Measurements from ENCODE around the gene MYO1D. TPM values are rescaled to one million over a fixed set of nuclear protein-coding genes. Genes with fewer than 3 reads are reported as not detected.

MYO1D gene
- total RNA-seq, 1 donor from 2014 or later: 36.9 TPM

GRCh38 chr17:32461853-32462617, 414.9 kb downstream of the MYO1D start:
- peak; percentile 28 for DNase-seq (ENCODE audit: low spot score, unreplicated experiment)
- Mint-ChIP-seq H3K27ac (no peak overlapping the region), H3K4me1 (ENCODE audit: low read depth) (no peaks in the 10 kb centered on the region), H3K9me3 (ENCODE audit: low read depth) (no peaks in the 10 kb centered on the region), H3K27me3 (no peaks in the 10 kb centered on the region), H3K36me3 (ENCODE audit: insufficient read depth) (peaks cover 28% of the 10 kb centered on the region), H3K4me3 (ENCODE audit: low read depth) (no peak overlapping the region)
- TF ChIP-seq, protein P1, sequence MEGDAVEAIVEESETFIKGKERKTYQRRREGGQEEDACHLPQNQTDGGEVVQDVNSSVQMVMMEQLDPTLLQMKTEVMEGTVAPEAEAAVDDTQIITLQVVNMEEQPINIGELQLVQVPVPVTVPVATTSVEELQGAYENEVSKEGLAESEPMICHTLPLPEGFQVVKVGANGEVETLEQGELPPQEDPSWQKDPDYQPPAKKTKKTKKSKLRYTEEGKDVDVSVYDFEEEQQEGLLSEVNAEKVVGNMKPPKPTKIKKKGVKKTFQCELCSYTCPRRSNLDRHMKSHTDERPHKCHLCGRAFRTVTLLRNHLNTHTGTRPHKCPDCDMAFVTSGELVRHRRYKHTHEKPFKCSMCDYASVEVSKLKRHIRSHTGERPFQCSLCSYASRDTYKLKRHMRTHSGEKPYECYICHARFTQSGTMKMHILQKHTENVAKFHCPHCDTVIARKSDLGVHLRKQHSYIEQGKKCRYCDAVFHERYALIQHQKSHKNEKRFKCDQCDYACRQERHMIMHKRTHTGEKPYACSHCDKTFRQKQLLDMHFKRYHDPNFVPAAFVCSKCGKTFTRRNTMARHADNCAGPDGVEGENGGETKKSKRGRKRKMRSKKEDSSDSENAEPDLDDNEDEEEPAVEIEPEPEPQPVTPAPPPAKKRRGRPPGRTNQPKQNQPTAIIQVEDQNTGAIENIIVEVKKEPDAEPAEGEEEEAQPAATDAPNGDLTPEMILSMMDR (IDR thresholded peaks at IDR 0.05; ENCODE audit: unreplicated experiment): peak; percentile 67

GRCh38 chr17:32461498-32461852, 415.4 kb downstream of the MYO1D start:
- Mint-ChIP-seq H3K36me3 (ENCODE audit: insufficient read depth) (peaks cover 26% of the 10 kb centered on the region), H3K4me1 (ENCODE audit: low read depth) (no peaks in the 10 kb centered on the region), H3K27me3 (no peaks in the 10 kb centered on the region), H3K9me3 (ENCODE audit: low read depth) (no peaks in the 10 kb centered on the region), H3K4me3 (ENCODE audit: low read depth) (no peak overlapping the region), H3K27ac (no peak overlapping the region)
- TF ChIP-seq, protein P1 (IDR thresholded peaks at IDR 0.05; ENCODE audit: unreplicated experiment): no peak
- no peak for DNase-seq (ENCODE audit: low spot score, unreplicated experiment)

GRCh38 chr17:32460054-32460453, 416.9 kb downstream of the MYO1D start:
- H3K4me3 Mint-ChIP-seq (ENCODE audit: low read depth): no peak overlapping the region
- H3K36me3 Mint-ChIP-seq (ENCODE audit: insufficient read depth): peaks cover 28% of the 10 kb centered on the region
- no peaks in the 10 kb centered on the region for H3K4me1 Mint-ChIP-seq (ENCODE audit: low read depth)
- H3K27me3 Mint-ChIP-seq: no peaks in the 10 kb centered on the region
- DNase-seq (ENCODE audit: low spot score, unreplicated experiment): no peak
- H3K9me3 Mint-ChIP-seq (ENCODE audit: low read depth): no peaks in the 10 kb centered on the region
- TF ChIP-seq, protein P1 (IDR thresholded peaks at IDR 0.05; ENCODE audit: unreplicated experiment): no peak
- H3K27ac Mint-ChIP-seq: no peak overlapping the region

- H3K27me3 Mint-ChIP-seq: no peaks in the 10 kb centered on the region
- TF ChIP-seq, protein P1 (IDR thresholded peaks at IDR 0.05; ENCODE audit: unreplicated experiment): no peak
- no peaks in the 10 kb centered on the region for H3K9me3 Mint-ChIP-seq (ENCODE audit: low read depth)
- no peak overlapping the region for H3K4me3 Mint-ChIP-seq (ENCODE audit: low read depth)
- H3K36me3 Mint-ChIP-seq (ENCODE audit: insufficient read depth): peaks cover 37% of the 10 kb centered on the region
- H3K4me1 Mint-ChIP-seq (ENCODE audit: low read depth): no peaks in the 10 kb centered on the region
- no peak overlapping the region for H3K27ac Mint-ChIP-seq
- no peak for DNase-seq (ENCODE audit: low spot score, unreplicated experiment)
Measured at GRCh38 chr17:32458371-32458770, 418.6 kb downstream of the MYO1D start.

DNA sequence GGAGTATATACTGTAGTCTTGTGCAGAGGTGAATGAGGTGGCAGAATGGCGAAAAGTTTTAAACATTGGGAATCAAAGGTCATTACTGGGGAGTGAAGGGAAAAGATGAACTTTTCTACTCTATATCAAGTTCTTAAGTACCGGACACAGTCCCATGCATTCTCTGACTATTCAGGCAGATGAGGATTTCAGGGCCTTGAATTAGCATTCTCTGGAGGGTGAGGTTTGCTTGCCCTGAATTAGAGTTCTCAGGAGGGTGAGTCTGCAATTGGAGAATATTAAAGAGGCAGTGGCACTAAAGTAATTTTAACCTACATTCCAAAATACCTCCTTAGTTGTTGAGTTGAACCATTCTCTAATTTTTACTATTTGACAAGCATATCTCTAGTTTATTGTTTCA, 423.6 kb downstream of the MYO1D start:
- Mint-ChIP-seq H3K4me1 (ENCODE audit: low read depth) (no peaks in the 10 kb centered on the region), H3K36me3 (ENCODE audit: insufficient read depth) (peaks cover 42% of the 10 kb centered on the region), H3K27ac (no peak overlapping the region)

More for the DNA sequence above, 423.6 kb downstream of the MYO1D start:
- H3K4me3 Mint-ChIP-seq (ENCODE audit: low read depth): no peak overlapping the region
- no peak for DNase-seq (ENCODE audit: low spot score, unreplicated experiment)
- TF ChIP-seq, protein P1 (IDR thresholded peaks at IDR 0.05; ENCODE audit: unreplicated experiment): no peak
- H3K27me3 Mint-ChIP-seq: no peaks in the 10 kb centered on the region
- no peaks in the 10 kb centered on the region for H3K9me3 Mint-ChIP-seq (ENCODE audit: low read depth)

Measured in progenitor cell of endocrine pancreas (in vitro differentiated cells).